CD14-positive monocyte (primary cell): ENCODE measurements around the gene FBXO30. TPM values are rescaled to one million over a fixed set of nuclear protein-coding genes. Genes with fewer than 3 reads are reported as not detected.

Experiments
- DNase-seq, 3 donors: peaks; one replicate each; pipeline ENCODE4 v3.0.0-alpha.2; 2011 to 2022
- H2AFZ ChIP-seq: 2 replicates; pipeline ENCODE4 v1.6.0; 2012; ENCODE audit warnings: mild to moderate bottlenecking, low read depth, low read length, inconsistent platforms; ENCODE audit not compliant: insufficient read depth, poor library complexity, severe bottlenecking
- H3K27ac ChIP-seq, 2 donors: 1 replicate in 1 of 2; 2 replicates in 1 of 2; pipeline ENCODE4 v1.5.1; 2012 to 2013; ENCODE audit warnings: low read length in 2 of 2, control low read depth in 1 of 2, inconsistent platforms in 1 of 2, low read depth in 1 of 2, mild to moderate bottlenecking in 1 of 2
- H3K27me3 ChIP-seq, 2 donors: one replicate each; pipeline versions ENCODE4 v1.6.0 to v1.6.1; 2011 to 2013; ENCODE audit warnings: low read length in 2 of 2; ENCODE audit not compliant: control insufficient read depth in 2 of 2, insufficient read depth in 2 of 2
- H3K36me3 ChIP-seq, 2 donors: replicated peaks in 1 of 2; 1 replicate in 1 of 2; 2 replicates in 1 of 2; pipeline versions ENCODE4 v1.5.1 to v1.6.1; 2012 to 2013; ENCODE audit warnings: low read length in 2 of 2, control low read depth in 1 of 2, inconsistent platforms in 1 of 2, mild to moderate bottlenecking in 1 of 2; ENCODE audit not compliant: insufficient read depth in 2 of 2, control insufficient read depth in 1 of 2
- H3K4me1 ChIP-seq, 2 donors: 1 replicate in 1 of 2; 2 replicates in 1 of 2; pipeline versions ENCODE4 v1.5.1 to v1.6.1; 2012 to 2013; ENCODE audit warnings: low read length in 2 of 2, control low read depth in 1 of 2, inconsistent platforms in 1 of 2, mild to moderate bottlenecking in 1 of 2, moderate library complexity in 1 of 2; ENCODE audit not compliant: insufficient read depth in 2 of 2, control insufficient read depth in 1 of 2
- H3K4me2 ChIP-seq: replicated peaks from 2 replicates; pipeline ENCODE3; 2012; ENCODE audit warnings: low read length, moderate library complexity, mild to moderate bottlenecking; ENCODE audit not compliant: poor library complexity, severe bottlenecking; ENCODE audit errors: extremely low read depth
- H3K4me3 ChIP-seq, 3 experiments: fragments of 200-600 bp in 1 of 3; sonication (generic) in 1 of 3; replicated peaks in 1 of 3; 1 replicate in 2 of 3; 2 replicates in 1 of 3; pipeline ENCODE4 v1.5.1; 2011 to 2013; ENCODE audit warnings: low read length in 3 of 3, mild to moderate bottlenecking in 3 of 3, control low read depth in 2 of 3, low read depth in 2 of 3, inconsistent platforms in 1 of 3, moderate library complexity in 1 of 3
- H3K79me2 ChIP-seq: 2 replicates; pipeline ENCODE4 v1.6.0; 2012; ENCODE audit warnings: mild to moderate bottlenecking, control low read depth, inconsistent platforms, low read length, moderate library complexity; ENCODE audit not compliant: insufficient read depth
- H3K9ac ChIP-seq: 2 replicates; pipeline ENCODE4 v1.6.0; 2017; ENCODE audit warnings: low read length, mild to moderate bottlenecking; ENCODE audit not compliant: insufficient read depth, poor library complexity, severe bottlenecking
- H3K9me3 ChIP-seq, 2 donors: replicated peaks in 1 of 2; 1 replicate in 1 of 2; 2 replicates in 1 of 2; pipeline versions ENCODE4 v1.5.1 to v1.6.1; 2012 to 2013; ENCODE audit warnings: low read length in 2 of 2, control low read depth in 1 of 2; ENCODE audit not compliant: control insufficient read depth in 1 of 2, insufficient read depth in 1 of 2
- H4K20me1 ChIP-seq: 2 replicates; pipeline ENCODE4 v1.6.0; 2012; ENCODE audit warnings: mild to moderate bottlenecking, low read length, control low read depth, moderate library complexity; ENCODE audit not compliant: insufficient read depth
- H3K27ac Mint-ChIP-seq, 7 donors: one replicate each; pipeline ENCODE4 v1.8.0; 2020; ENCODE audit warnings: mild to moderate bottlenecking in 7 of 7, mixed read lengths in 7 of 7, moderate library complexity in 6 of 7, inconsistent platforms in 2 of 7
- H3K27me3 Mint-ChIP-seq, 3 donors: one replicate each; pipeline ENCODE4 v1.8.0; 2021 to 2022; ENCODE audit warnings: low read depth in 3 of 3, mild to moderate bottlenecking in 3 of 3, mixed read lengths in 3 of 3, moderate library complexity in 3 of 3, inconsistent platforms in 1 of 3
- H3K36me3 Mint-ChIP-seq, 2 donors: one replicate each; pipeline ENCODE4 v1.8.0; 2020; ENCODE audit warnings: mixed read lengths in 2 of 2, inconsistent platforms in 1 of 2, mild to moderate bottlenecking in 1 of 2
- H3K4me1 Mint-ChIP-seq: one replicate; pipeline ENCODE4 v1.8.0; 2020; ENCODE audit warnings: mild to moderate bottlenecking, mixed read lengths
- H3K4me3 Mint-ChIP-seq, 2 donors: one replicate each; pipeline ENCODE4 v1.8.0; 2020; ENCODE audit warnings: mild to moderate bottlenecking in 2 of 2, mixed read lengths in 2 of 2, moderate library complexity in 1 of 2
- H3K9me3 Mint-ChIP-seq, 7 donors: one replicate each; pipeline ENCODE4 v1.8.0; 2020 to 2022; ENCODE audit warnings: mixed read lengths in 7 of 7, mild to moderate bottlenecking in 6 of 7, moderate library complexity in 6 of 7, inconsistent platforms in 2 of 7
- WGBS: methylation state at CpG from one replicate; pipeline ENCODE4 v1.1.5; 2013; ENCODE audit warnings: missing lambda C conversion rate; ENCODE audit not compliant: insufficient coverage; 5-methylcytosine and 5-hydroxymethylcytosine counted together
- intact Hi-C, 2 donors: fragments of 100-400 bp; cut with micrococcal nuclease; formaldehyde crosslinking; loops; one replicate each; pipeline versions ENCODE4 v1.15.0 to v1.15.1; 2023
- polyA plus RNA-seq, 3 donors: library from polyadenylated mRNA; depleted of rRNA in 1 of 3; unstranded in 2 of 3; stranded (reverse) in 1 of 3; fragments of 300-500 nt in 2 of 3; fragments of >200 nt in 1 of 3; fragmentation: Illumina TruSeq in 2 of 3; gene quantifications; 1 replicate in 2 of 3; 2 replicates in 1 of 3; pipeline ENCODE4 v1.2.3, GENCODE V29; 2012 to 2021
- TF ChIP-seq, protein P1 (sequence below): fragments of 200-600 bp; IDR thresholded peaks from one replicate; pipeline ENCODE4 v1.8.0; 2022; ENCODE audit warnings: antibody characterized with exemption, mild to moderate bottlenecking

Gene FBXO30
- polyA plus RNA-seq, 3 donors: 0.83 to 1.7 (median 1.1) TPM

DNA sequence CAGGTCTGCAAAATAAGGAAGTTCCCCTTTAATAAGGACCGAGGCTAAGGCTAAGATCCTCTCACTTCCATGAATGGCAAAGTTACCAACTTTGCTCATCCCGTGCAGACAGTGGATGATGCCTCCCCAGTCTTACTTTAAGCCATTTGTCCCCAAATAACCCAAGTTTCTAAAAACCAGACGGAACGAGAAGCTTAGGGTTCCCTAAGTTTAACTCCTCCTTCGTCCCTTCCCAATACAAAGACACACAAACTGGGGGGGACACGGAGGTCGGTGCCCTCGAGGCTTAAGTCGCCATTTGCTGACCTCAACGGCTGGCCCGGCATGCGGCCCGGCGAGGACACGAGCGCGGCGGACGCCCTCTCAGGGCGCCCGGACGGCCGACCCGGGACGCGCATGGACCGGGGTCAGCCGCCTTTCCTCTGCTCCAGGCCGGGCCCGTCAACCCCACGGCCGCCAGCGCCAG is 527 bp downstream of the FBXO30 start:
- Mint-ChIP-seq H3K4me1 (peaks cover 39% of the 10 kb centered on the region), H3K4me3 (peak overlapping the region; percentile 80 to 88), H3K9me3 (no peaks in the 10 kb centered on the region), H3K36me3 (peaks cover 2 to 8% of the 10 kb centered on the region in 2 donors), H3K27me3 (no peaks in the 10 kb centered on the region), H3K27ac (peak overlapping the region; percentile 61 to 96 (median 91))
- WGBS: 0% methylated on average over 33 of the region's 33 CpGs
- DNase-seq: peak; percentile 44 to 62 (median 53)
- H3K9ac ChIP-seq: peak overlapping the region; percentile 91
- H3K36me3 ChIP-seq: no peaks in the 10 kb centered on the region
- TF ChIP-seq, protein P1, sequence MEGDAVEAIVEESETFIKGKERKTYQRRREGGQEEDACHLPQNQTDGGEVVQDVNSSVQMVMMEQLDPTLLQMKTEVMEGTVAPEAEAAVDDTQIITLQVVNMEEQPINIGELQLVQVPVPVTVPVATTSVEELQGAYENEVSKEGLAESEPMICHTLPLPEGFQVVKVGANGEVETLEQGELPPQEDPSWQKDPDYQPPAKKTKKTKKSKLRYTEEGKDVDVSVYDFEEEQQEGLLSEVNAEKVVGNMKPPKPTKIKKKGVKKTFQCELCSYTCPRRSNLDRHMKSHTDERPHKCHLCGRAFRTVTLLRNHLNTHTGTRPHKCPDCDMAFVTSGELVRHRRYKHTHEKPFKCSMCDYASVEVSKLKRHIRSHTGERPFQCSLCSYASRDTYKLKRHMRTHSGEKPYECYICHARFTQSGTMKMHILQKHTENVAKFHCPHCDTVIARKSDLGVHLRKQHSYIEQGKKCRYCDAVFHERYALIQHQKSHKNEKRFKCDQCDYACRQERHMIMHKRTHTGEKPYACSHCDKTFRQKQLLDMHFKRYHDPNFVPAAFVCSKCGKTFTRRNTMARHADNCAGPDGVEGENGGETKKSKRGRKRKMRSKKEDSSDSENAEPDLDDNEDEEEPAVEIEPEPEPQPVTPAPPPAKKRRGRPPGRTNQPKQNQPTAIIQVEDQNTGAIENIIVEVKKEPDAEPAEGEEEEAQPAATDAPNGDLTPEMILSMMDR: no peak
- H3K27ac ChIP-seq: peak overlapping the region; percentile 98 to 100
- peaks cover 41% of the 10 kb centered on the region for H4K20me1 ChIP-seq
- peak overlapping the region; percentile 87 for H3K4me2 ChIP-seq
- H3K4me1 ChIP-seq: peaks cover 16 to 42% of the 10 kb centered on the region in 2 donors
- H3K79me2 ChIP-seq: peaks cover 58% of the 10 kb centered on the region
- no peaks in the 10 kb centered on the region for H3K9me3 ChIP-seq
- intact Hi-C loops: loop anchor here in 1 of 2 donors (10.0 kb wide), 2 partner anchors 51 to 79 kb away; partner anchors contain the start of gene EPM2A
- H3K27me3 ChIP-seq: no peaks in the 10 kb centered on the region
- H2AFZ ChIP-seq: peak overlapping the region; percentile 98
- peak overlapping the region; percentile 53 to 95 (median 61) for H3K4me3 ChIP-seq

GRCh38 chr6:145813285-145814034 is 1.1 kb downstream of the FBXO30 start:
- H3K27ac Mint-ChIP-seq: peak overlapping the region; percentile 74 to 96 (median 91)
- H3K4me1 ChIP-seq: peaks cover 16 to 42% of the 10 kb centered on the region in 2 donors
- peaks cover 47% of the 10 kb centered on the region for H4K20me1 ChIP-seq
- peak overlapping the region; percentile 87 for H3K4me2 ChIP-seq
- peaks cover 2 to 8% of the 10 kb centered on the region in 2 donors for H3K36me3 Mint-ChIP-seq
- peak overlapping the region; percentile 53 to 95 (median 61) for H3K4me3 ChIP-seq
- H3K4me1 Mint-ChIP-seq: peaks cover 41% of the 10 kb centered on the region
- no peaks in the 10 kb centered on the region for H3K27me3 Mint-ChIP-seq
- H3K27ac ChIP-seq: peak overlapping the region; percentile 98 to 100
- H3K27me3 ChIP-seq: no peaks in the 10 kb centered on the region
- H3K36me3 ChIP-seq: no peaks in the 10 kb centered on the region
- peaks cover 64% of the 10 kb centered on the region for H3K79me2 ChIP-seq
- peak overlapping the region; percentile 91 for H3K9ac ChIP-seq
- 0% methylated on average over 4 of the region's 12 CpGs for WGBS
- no peaks in the 10 kb centered on the region for H3K9me3 Mint-ChIP-seq
- H3K4me3 Mint-ChIP-seq: peak overlapping the region; percentile 80 to 88
- intact Hi-C loops: loop anchor here in 1 of 2 donors (10.0 kb wide), 2 partner anchors 51 to 79 kb away; partner anchors contain the start of gene EPM2A
- peak overlapping the region; percentile 98 for H2AFZ ChIP-seq
- DNase-seq: peak; percentile 17 to 51 (median 48)
- no peaks in the 10 kb centered on the region for H3K9me3 ChIP-seq
- TF ChIP-seq, protein P1: no peak
